AG09319 (cell line): ENCODE results near the gene CAPN10.

ENCODE experiments used
- DNase-seq: peaks from one replicate; pipeline ENCODE4 v3.0.0-alpha.2; 2010; ENCODE audit warnings: low read depth; ENCODE audit errors: extremely low read depth
- TF ChIP-seq, protein P1 (sequence below): IDR thresholded peaks from 2 replicates; pipeline ENCODE4 v1.5.1; 2011; ENCODE audit warnings: low read depth, mild to moderate bottlenecking, inconsistent platforms, low read length, moderate library complexity

CAPN10 gene

DNA sequence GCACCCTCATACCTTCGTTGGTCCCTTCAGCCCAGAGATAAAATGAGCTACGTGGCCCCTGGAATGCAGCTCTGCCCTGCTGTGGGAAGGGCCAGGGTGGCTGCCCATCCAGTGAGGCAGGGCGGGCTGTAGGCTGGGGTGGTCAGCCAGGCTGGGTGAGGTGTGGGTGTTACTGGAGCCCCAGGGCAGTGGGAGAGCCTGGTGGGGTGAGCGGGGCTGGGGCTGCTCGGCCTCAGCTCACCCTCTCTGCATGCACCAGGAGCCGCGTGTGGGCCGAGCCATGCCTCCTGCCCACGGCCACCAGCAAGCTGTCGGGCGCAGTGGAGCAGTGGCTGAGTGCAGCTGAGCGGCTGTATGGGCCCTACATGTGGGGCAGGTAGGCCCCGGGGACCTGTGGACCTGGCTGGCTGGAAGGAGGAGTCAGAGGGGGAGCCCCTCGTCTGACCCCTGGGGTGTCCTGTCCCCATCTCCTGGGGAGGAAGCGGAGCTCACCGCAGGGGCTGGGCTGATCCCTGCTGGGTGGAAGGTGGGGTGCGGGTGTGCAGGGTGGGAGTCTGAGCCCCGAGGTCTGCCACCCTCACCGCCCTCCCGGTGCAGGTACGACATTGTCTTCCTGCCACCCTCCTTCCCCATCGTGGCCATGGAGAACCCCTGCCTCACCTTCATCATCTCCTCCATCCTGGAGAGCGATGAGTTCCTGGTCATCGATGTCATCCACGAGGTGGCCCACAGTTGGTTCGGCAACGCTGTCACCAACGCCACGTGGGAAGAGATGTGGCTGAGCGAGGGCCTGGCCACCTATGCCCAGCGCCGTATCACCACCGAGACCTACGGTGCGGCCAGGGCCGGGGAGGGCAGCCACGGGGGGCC, 12.8 kb upstream of the CAPN10 start:
- DNase-seq, result no peak
- TF ChIP-seq, protein P1, sequence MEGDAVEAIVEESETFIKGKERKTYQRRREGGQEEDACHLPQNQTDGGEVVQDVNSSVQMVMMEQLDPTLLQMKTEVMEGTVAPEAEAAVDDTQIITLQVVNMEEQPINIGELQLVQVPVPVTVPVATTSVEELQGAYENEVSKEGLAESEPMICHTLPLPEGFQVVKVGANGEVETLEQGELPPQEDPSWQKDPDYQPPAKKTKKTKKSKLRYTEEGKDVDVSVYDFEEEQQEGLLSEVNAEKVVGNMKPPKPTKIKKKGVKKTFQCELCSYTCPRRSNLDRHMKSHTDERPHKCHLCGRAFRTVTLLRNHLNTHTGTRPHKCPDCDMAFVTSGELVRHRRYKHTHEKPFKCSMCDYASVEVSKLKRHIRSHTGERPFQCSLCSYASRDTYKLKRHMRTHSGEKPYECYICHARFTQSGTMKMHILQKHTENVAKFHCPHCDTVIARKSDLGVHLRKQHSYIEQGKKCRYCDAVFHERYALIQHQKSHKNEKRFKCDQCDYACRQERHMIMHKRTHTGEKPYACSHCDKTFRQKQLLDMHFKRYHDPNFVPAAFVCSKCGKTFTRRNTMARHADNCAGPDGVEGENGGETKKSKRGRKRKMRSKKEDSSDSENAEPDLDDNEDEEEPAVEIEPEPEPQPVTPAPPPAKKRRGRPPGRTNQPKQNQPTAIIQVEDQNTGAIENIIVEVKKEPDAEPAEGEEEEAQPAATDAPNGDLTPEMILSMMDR, result no peak

DNA sequence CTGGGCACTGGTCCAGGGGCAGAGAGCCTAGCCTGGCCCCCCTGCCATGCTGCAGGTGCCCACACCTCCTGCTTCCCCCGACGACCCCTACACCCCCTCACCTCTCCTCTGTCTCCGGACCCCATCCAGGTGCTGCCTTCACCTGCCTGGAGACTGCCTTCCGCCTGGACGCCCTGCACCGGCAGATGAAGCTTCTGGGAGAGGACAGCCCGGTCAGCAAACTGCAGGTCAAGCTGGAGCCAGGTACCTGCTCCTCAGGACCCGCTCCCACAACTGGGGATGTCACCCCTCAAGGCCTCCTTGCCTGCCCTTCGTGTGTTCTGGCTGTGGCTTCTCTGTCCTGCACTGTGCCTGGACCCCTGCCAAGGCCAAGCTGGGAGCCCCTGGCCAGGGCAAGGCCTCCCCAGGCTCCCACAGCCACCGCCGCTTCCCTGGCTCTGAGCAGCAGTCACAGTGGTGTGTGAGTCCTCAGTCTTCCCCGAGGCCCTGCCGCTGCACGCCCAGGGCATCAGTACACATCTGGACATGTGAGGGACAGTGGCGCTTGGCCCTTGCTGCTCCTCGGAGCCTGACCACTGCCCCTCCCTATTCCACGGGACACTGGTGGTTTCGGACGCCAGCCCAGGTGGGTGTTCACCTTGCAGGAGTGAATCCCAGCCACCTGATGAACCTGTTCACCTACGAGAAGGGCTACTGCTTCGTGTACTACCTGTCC, 12.0 kb upstream of the CAPN10 start:
- DNase-seq, result no peak
- TF ChIP-seq, protein P1, result no peak

DNA sequence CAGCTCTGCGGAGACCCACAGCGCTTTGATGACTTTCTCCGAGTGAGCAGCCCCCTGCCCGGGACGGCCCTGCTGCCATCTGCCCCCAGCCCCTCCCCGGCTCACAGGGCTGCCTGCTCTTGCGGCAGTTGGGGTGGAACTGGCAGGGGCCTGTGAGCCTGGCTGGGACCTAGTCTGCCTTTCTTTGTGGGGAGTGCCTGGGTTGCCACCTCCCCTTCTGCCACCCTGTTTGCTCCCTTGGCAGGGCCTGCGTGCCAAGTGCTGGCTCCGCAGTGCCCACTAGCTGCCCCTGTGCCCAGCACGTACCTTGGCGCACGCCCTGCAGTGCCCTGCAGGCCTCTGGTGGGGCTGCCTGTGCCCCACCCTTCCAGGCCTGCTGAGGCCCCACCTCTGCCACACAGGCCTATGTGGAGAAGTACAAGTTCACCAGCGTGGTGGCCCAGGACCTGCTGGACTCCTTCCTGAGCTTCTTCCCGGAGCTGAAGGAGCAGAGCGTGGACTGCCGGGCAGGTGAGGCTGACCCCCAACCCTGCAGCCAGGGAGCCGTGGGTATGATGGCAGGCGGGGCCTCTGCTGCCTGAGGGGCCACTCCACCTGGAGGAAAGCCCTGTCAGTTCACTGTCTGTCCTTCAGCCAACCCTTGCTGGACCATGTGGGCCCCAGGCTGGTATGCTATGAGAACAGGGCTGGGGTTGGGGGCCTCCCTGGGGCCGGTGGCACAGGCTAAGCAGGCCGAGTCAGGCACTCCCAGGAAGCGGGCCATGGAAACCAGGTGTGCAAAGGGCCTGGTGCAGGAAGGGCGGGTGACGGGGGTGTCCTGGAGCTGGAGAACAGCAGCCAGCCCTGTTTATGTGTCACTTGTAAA, 11.2 kb upstream of the CAPN10 start:
- TF ChIP-seq, protein P1, result no peak
- DNase-seq, result no peak

DNA sequence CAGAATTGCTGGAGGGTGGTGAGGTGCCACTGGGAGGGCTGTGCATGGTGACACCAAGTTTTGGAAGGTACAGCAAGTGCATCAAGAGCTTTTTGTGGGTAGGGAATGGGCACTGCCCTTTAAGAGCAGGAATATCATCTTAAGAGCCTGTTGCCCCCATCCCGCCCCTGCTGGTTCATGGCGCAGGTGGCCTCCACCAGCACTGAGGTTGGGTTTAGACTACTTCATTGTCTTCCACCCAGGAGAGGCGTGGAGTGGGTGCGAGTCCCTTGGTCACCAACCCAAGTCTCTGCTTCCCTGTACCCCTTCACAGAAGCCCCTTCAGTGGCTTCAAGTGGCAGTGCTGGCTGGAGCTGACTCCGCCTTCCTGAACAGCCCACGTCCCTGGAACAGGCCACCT, 10.5 kb upstream of the CAPN10 start:
- TF ChIP-seq, protein P1, result no peak
- DNase-seq, result no peak

DNA sequence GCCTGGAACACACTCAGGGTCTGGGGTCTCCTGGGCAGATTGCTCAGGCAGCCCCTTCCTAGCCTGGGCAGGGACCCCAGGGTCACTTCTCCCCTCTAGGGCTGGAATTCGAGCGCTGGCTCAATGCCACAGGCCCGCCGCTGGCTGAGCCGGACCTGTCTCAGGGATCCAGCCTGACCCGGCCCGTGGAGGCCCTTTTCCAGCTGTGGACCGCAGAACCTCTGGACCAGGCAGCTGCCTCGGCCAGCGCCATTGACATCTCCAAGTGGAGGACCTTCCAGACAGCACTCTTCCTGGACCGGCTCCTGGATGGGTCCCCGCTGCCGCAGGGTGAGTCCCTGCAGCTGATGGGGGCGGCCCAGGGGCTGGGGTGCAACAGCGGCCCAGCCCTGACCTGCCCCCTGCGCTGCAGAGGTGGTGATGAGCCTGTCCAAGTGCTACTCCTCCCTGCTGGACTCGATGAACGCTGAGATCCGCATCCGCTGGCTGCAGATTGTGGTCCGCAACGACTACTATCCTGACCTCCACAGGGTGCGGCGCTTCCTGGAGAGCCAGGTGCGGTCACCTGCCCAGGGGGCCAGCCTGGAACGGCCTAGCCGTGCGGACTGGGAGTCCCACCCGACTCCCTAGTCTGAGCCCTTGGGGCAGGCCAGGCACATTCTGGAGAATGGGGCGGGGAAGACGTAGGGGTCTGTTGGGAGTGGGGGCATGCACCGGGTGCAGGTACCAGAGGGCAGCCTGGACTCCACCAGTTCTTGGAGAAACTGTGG, 9.9 kb upstream of the CAPN10 start:
- TF ChIP-seq, protein P1, result no peak

DNA sequence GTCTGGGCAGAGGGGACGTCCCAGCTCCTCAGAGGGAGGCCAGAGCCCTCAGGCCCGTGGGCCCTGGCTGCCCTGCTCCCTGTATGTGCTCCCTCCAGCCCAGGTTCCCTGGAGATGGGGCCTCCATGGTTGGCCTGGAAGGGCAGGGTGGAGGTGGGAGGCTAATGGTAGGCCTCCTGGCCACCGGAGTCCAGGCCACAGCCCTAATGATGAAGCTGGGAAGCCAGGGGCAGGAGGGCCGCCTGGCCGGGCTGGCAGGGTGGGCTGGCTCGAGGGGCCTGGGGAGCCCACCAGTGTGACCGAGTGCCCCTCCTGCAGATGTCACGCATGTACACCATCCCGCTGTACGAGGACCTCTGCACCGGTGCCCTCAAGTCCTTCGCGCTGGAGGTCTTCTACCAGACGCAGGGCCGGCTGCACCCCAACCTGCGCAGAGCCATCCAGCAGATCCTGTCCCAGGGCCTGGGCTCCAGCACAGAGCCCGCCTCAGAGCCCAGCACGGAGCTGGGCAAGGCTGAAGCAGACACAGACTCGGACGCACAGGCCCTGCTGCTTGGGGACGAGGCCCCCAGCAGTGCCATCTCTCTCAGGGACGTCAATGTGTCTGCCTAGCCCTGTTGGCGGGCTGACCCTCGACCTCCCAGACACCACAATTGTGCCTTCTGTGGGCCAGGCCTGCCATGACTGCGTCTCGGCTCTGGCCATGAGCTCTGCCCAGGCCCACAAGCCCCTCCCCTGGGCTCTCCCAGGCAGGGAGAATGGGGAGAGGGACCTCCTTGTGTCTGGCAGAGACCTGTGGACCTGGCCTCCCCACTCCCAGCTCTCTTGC, 9.0 kb upstream of the CAPN10 start:
- TF ChIP-seq, protein P1, result no peak
- no peak for DNase-seq

More for the DNA sequence above, 9.9 kb upstream of the CAPN10 start:
- DNase-seq, result no peak
